Retinal pigment epithelial cell (primary cell): ENCODE data around the gene DARS1.

Source experiments
- DNase-seq: peaks from one replicate; pipeline ENCODE4 v3.0.0-alpha.2; 2010; ENCODE audit warnings: low read depth
- H3K4me3 ChIP-seq: 2 replicates; pipeline ENCODE4 v1.5.1; 2011; ENCODE audit warnings: mild to moderate bottlenecking, low read length, control low read depth, moderate library complexity
- CTCF ChIP-seq: conservative IDR thresholded peaks from 2 replicates; pipeline ENCODE4 v1.5.1; 2011; ENCODE audit warnings: low read depth, low read length, control low read depth, inconsistent platforms

Gene DARS1

GRCh38 chr2:135945526-135945925 lies 39.9 kb downstream of the DARS1 start:
- TF ChIP-seq CTCF: no peak
- H3K4me3 ChIP-seq: no peak overlapping the region
- no peak for DNase-seq

- no peak overlapping the region for H3K4me3 ChIP-seq
- no peak for DNase-seq
- no peak for TF ChIP-seq CTCF
These were observed 40.8 kb downstream of the DARS1 start for GRCh38 chr2:135944625-135945024.

- no peak for DNase-seq
- no peak overlapping the region for H3K4me3 ChIP-seq
- no peak for TF ChIP-seq CTCF
These were observed 42.3 kb downstream of the DARS1 start for GRCh38 chr2:135942936-135943688.

- no peak overlapping the region for H3K4me3 ChIP-seq
- no peak for TF ChIP-seq CTCF
- no peak for DNase-seq
These were observed 48.9 kb downstream of the DARS1 start for GRCh38 chr2:135936524-135936923.

GRCh38 chr2:135935914-135936313 lies 49.5 kb downstream of the DARS1 start:
- no peak overlapping the region for H3K4me3 ChIP-seq
- no peak for DNase-seq
- TF ChIP-seq CTCF: no peak

GRCh38 chr2:135931776-135932443 lies 53.5 kb downstream of the DARS1 start:
- no peak overlapping the region for H3K4me3 ChIP-seq
- no peak for TF ChIP-seq CTCF
- DNase-seq: no peak

GRCh38 chr2:135926605-135927004 lies 58.8 kb downstream of the DARS1 start:
- no peak overlapping the region for H3K4me3 ChIP-seq
- TF ChIP-seq CTCF: no peak
- DNase-seq: no peak
